Neural cell (in vitro differentiated cells): Measurements from ENCODE around the gene SUN5. TPM values are rescaled to one million over a fixed set of nuclear protein-coding genes. Genes with fewer than 3 reads are reported as not detected.

Experiments
- H2AFZ ChIP-seq: fragments of 200-600, 300-800 bp; sonication (generic), shearing (Covaris generic); 2 replicates; pipeline ENCODE4 v1.6.0; 2014; ENCODE audit warnings: low read depth, mild to moderate bottlenecking, antibody characterized with exemption, low read length, moderate library complexity
- H3F3A ChIP-seq: fragments of 200-600 bp; shearing (Covaris generic); 2 replicates; pipeline ENCODE4 v1.6.1; 2016; ENCODE audit warnings: mild to moderate bottlenecking, moderate library complexity, mixed read lengths, antibody characterized with exemption, low read length; ENCODE audit not compliant: insufficient read depth, poor library complexity, severe bottlenecking
- H3K27ac ChIP-seq: fragments of 200-600, 300-800 bp; sonication (generic), shearing (Covaris generic); 2 replicates; pipeline ENCODE4 v1.5.1; 2014; ENCODE audit warnings: mild to moderate bottlenecking, low read length, moderate library complexity
- H3K27me3 ChIP-seq: fragments of 300-800, 200-600 bp; sonication (generic), shearing (Covaris generic); 2 replicates; pipeline ENCODE4 v1.6.0; 2014; ENCODE audit warnings: mild to moderate bottlenecking, low read depth, low read length, moderate library complexity; ENCODE audit not compliant: insufficient read depth
- H3K36me3 ChIP-seq: fragments of 300-800, 200-600 bp; sonication (generic), shearing (Covaris generic); 2 replicates; pipeline ENCODE4 v1.5.1; 2014; ENCODE audit warnings: mild to moderate bottlenecking, antibody characterized with exemption, low read length, moderate library complexity; ENCODE audit not compliant: insufficient read depth
- H3K4me2 ChIP-seq: fragments of 300-800, 200-600 bp; sonication (generic), shearing (Covaris generic); 2 replicates; pipeline ENCODE4 v1.6.0; 2014; ENCODE audit warnings: mild to moderate bottlenecking, low read length
- H3K4me3 ChIP-seq: fragments of 300-800, 200-600 bp; sonication (generic), shearing (Covaris generic); 2 replicates; pipeline ENCODE4 v1.5.1; 2014; ENCODE audit warnings: mild to moderate bottlenecking, low read length, moderate library complexity
- H3K79me2 ChIP-seq: fragments of 200-600 bp; shearing (Covaris generic); replicated peaks from 2 replicates; pipeline ENCODE4 v1.6.0; 2014; ENCODE audit warnings: mild to moderate bottlenecking, low read length, moderate library complexity; ENCODE audit not compliant: insufficient read depth
- H3K9ac ChIP-seq: fragments of 300-800, 200-600 bp; sonication (generic), shearing (Covaris generic); 2 replicates; pipeline ENCODE4 v1.6.1; 2016; ENCODE audit warnings: mild to moderate bottlenecking, low read length, mixed read lengths
- H3K9me2 ChIP-seq: fragments of 200-600 bp; shearing (Covaris generic); 2 replicates; pipeline ENCODE4 v1.6.1; 2016; ENCODE audit warnings: mild to moderate bottlenecking, low read length, mixed read lengths; ENCODE audit not compliant: insufficient read depth
- H3K9me3 ChIP-seq: fragments of 200-600, 300-800 bp; sonication (generic), shearing (Covaris generic); 2 replicates; pipeline ENCODE4 v1.6.1; 2016; ENCODE audit warnings: mild to moderate bottlenecking, mixed run types, low read length, moderate library complexity, mixed read lengths
- H4K20me1 ChIP-seq: fragments of 200-600 bp; shearing (Covaris generic); 2 replicates; pipeline ENCODE4 v1.6.1; 2016; ENCODE audit warnings: mild to moderate bottlenecking, mixed run types; ENCODE audit not compliant: insufficient read depth
- EP300 ChIP-seq: fragments of 450-650 bp; conservative IDR thresholded peaks from 2 replicates; pipeline ENCODE4 v1.6.1; 2014; ENCODE audit warnings: antibody characterized with exemption, mild to moderate bottlenecking, moderate library complexity; ENCODE audit not compliant: poor library complexity, severe bottlenecking
- EZH2 ChIP-seq: fragments of 200-600, 300-800 bp; shearing (Covaris generic), sonication (generic); IDR thresholded peaks from 2 replicates; pipeline ENCODE4 v1.6.1; 2014; ENCODE audit warnings: antibody characterized with exemption, low read length, borderline replicate concordance, mild to moderate bottlenecking; ENCODE audit not compliant: insufficient read depth, poor library complexity, severe bottlenecking
- MXI1 ChIP-seq: fragments of 450-650 bp; conservative IDR thresholded peaks from 2 replicates; pipeline ENCODE4 v1.6.1; 2014; ENCODE audit warnings: antibody characterized with exemption, mild to moderate bottlenecking; ENCODE audit not compliant: poor library complexity, severe bottlenecking
- RAD21 ChIP-seq: fragments of 450-650 bp; conservative IDR thresholded peaks from 2 replicates; pipeline ENCODE4 v1.6.1; 2014; ENCODE audit warnings: antibody characterized with exemption, mild to moderate bottlenecking, moderate library complexity
- SMC3 ChIP-seq: fragments of 450-650 bp; conservative IDR thresholded peaks from 2 replicates; pipeline ENCODE4 v1.6.1; 2014; ENCODE audit warnings: antibody characterized with exemption, mild to moderate bottlenecking, moderate library complexity; ENCODE audit not compliant: poor library complexity
- TAF1 ChIP-seq: IDR thresholded peaks from 2 replicates; pipeline ENCODE4 v1.6.1; 2012; ENCODE audit warnings: low read depth
- polyA plus RNA-seq: library from polyadenylated mRNA; depleted of rRNA; stranded (reverse); fragments of >200 nt; gene quantifications from 2 replicates; pipeline ENCODE4 v1.2.3, GENCODE V29; 2014
- TF ChIP-seq, protein P1 (sequence below): fragments of 450-650 bp; IDR thresholded peaks from 2 replicates; pipeline ENCODE4 v1.5.1; 2014; ENCODE audit warnings: antibody characterized with exemption, mild to moderate bottlenecking, moderate library complexity; ENCODE audit not compliant: poor library complexity, severe bottlenecking
- TF ChIP-seq, protein P2 (sequence below): IDR thresholded peaks from 2 replicates; pipeline ENCODE4 v1.6.1; 2012; ENCODE audit warnings: borderline replicate concordance

The SUN5 gene
- polyA plus RNA-seq, 1 donor from 2014 or later, result not detected

DNA sequence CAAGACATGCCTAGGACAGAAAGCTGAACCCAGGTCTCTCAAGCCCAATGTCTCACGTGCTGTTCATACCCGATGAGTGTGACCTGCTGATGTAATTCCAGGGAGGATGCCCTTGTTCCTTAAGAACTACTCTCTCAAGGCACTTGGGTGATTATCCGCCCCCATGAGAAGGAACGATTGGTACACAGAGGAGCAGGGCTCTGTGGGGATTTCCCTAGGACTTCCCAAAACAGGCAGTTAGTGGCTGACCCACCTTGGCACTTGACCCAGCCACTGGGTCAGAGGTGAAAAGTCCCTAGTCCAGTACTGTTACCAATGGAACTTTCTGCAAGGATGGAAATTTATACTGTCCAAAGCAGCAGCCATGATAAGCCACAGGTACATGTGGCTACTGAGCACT lies 18.1 kb upstream of the SUN5 start:
- H3K27me3 ChIP-seq, result no peaks in the 10 kb centered on the region
- TF ChIP-seq, protein P1, sequence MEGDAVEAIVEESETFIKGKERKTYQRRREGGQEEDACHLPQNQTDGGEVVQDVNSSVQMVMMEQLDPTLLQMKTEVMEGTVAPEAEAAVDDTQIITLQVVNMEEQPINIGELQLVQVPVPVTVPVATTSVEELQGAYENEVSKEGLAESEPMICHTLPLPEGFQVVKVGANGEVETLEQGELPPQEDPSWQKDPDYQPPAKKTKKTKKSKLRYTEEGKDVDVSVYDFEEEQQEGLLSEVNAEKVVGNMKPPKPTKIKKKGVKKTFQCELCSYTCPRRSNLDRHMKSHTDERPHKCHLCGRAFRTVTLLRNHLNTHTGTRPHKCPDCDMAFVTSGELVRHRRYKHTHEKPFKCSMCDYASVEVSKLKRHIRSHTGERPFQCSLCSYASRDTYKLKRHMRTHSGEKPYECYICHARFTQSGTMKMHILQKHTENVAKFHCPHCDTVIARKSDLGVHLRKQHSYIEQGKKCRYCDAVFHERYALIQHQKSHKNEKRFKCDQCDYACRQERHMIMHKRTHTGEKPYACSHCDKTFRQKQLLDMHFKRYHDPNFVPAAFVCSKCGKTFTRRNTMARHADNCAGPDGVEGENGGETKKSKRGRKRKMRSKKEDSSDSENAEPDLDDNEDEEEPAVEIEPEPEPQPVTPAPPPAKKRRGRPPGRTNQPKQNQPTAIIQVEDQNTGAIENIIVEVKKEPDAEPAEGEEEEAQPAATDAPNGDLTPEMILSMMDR, result no peak
- TF ChIP-seq MXI1 (no peak), SMC3 (no peak), EP300 (no peak), TAF1 (no peak), EZH2 (no peak), RAD21 (no peak)
- TF ChIP-seq, protein P2, sequence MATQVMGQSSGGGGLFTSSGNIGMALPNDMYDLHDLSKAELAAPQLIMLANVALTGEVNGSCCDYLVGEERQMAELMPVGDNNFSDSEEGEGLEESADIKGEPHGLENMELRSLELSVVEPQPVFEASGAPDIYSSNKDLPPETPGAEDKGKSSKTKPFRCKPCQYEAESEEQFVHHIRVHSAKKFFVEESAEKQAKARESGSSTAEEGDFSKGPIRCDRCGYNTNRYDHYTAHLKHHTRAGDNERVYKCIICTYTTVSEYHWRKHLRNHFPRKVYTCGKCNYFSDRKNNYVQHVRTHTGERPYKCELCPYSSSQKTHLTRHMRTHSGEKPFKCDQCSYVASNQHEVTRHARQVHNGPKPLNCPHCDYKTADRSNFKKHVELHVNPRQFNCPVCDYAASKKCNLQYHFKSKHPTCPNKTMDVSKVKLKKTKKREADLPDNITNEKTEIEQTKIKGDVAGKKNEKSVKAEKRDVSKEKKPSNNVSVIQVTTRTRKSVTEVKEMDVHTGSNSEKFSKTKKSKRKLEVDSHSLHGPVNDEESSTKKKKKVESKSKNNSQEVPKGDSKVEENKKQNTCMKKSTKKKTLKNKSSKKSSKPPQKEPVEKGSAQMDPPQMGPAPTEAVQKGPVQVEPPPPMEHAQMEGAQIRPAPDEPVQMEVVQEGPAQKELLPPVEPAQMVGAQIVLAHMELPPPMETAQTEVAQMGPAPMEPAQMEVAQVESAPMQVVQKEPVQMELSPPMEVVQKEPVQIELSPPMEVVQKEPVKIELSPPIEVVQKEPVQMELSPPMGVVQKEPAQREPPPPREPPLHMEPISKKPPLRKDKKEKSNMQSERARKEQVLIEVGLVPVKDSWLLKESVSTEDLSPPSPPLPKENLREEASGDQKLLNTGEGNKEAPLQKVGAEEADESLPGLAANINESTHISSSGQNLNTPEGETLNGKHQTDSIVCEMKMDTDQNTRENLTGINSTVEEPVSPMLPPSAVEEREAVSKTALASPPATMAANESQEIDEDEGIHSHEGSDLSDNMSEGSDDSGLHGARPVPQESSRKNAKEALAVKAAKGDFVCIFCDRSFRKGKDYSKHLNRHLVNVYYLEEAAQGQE, result no peak
- H3K27ac ChIP-seq, result no peak overlapping the region
- H2AFZ ChIP-seq, result no peak overlapping the region
- H4K20me1 ChIP-seq, result no peaks in the 10 kb centered on the region
- no peak overlapping the region for H3K4me3 ChIP-seq
- H3K36me3 ChIP-seq, result no peaks in the 10 kb centered on the region
- no peak overlapping the region for H3K9ac ChIP-seq
- H3F3A ChIP-seq, result no peaks in the 10 kb centered on the region
- no peak overlapping the region for H3K4me2 ChIP-seq
- no peaks in the 10 kb centered on the region for H3K79me2 ChIP-seq
- no peaks in the 10 kb centered on the region for H3K9me3 ChIP-seq
- H3K9me2 ChIP-seq, result no peaks in the 10 kb centered on the region

DNA sequence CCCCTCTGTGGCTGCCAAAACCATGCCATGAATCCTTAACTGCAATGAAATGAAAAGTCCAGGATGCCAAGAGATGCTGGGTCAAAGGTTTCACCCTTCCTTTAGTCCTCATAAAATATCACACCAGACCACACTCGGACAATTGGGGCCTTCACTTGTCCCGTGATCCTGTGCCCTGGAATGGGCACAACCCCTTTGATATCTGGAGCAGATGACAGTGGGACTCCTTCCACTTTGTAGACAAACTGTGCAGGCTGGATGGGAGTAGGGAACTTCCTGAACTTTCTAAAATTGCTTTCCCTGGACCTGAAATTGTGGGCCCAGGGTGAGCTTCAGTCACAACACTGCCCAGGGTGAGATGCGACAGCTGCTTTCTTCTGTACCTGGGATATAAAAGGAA lies 17.6 kb upstream of the SUN5 start:
- no peak overlapping the region for H3K9ac ChIP-seq
- TF ChIP-seq, protein P2, result no peak
- no peak for TF ChIP-seq EP300
- H3K27me3 ChIP-seq, result no peaks in the 10 kb centered on the region
- no peak overlapping the region for H3K4me2 ChIP-seq
- H3K36me3 ChIP-seq, result no peaks in the 10 kb centered on the region
- no peaks in the 10 kb centered on the region for H3K79me2 ChIP-seq
- no peaks in the 10 kb centered on the region for H4K20me1 ChIP-seq
- no peaks in the 10 kb centered on the region for H3K9me3 ChIP-seq
- H3K27ac ChIP-seq, result no peak overlapping the region
- H2AFZ ChIP-seq, result no peak overlapping the region
- no peaks in the 10 kb centered on the region for H3K9me2 ChIP-seq
- H3F3A ChIP-seq, result no peaks in the 10 kb centered on the region
- no peak overlapping the region for H3K4me3 ChIP-seq
